Measurements from ENCODE around the gene FAM174C. TPM values are rescaled to one million over a fixed set of nuclear protein-coding genes. Genes with fewer than 3 reads are reported as not detected.

FAM174C gene
- total and polyA plus RNA-seq, 11 donors: 11.6 to 56.4 (median 23.8) TPM

- ATAC-seq (no peak), DNase-seq (peak in 1 of 5 donors; percentile 85)
- Histone ChIP-seq H3K9me3 (no peaks in the 10 kb centered on the region), H3K27ac (peak overlapping the region; percentile 96 to 100 (median 100)), H3K27me3 (no peaks in the 10 kb centered on the region), H3K4me3 (peak overlapping the region in 11 of 12 donors; percentile 43 to 97 (median 83)), H3K4me1 (peaks cover 10 to 75% (median 60%) of the 10 kb centered on the region in 12 donors), H3K36me3 (peaks cover 0 to 22% (median 14%) of the 10 kb centered on the region in 9 donors)
- intact Hi-C loops (cut with DNase I): loop anchor here in 1 of 10 donors (1.0 to 10.0 kb wide), 2 partner anchors 22 to 323 kb away; partner anchors contain the start of genes ARID3A and CIRBP
- 63 to 94% (median 65%) methylated on average over 5 to 8 of the region's 8 CpGs for WGBS, 4 donors
- no peak for TF ChIP-seq POLR2A (IDR thresholded peaks at IDR 0.05)
- no peak for TF ChIP-seq CTCF (IDR thresholded peaks at IDR 0.05)
Measured at GRCh38 chr19:1247748-1248138, 27.6 kb upstream of the FAM174C start.

- H3K4me3 ChIP-seq: peak within 1 kb of the TSS; percentile 43 to 97 (median 84)
- WGBS, 4 donors: 1 to 2% (median 2%) methylated on average over 24 to 60 of the region's 60 CpGs
- ATAC-seq: peak; percentile 8 to 36 (median 23)
- DNase-seq: peak; percentile 89 to 93 (median 91)
- TF ChIP-seq CTCF (IDR thresholded peaks at IDR 0.05) (peak in 7 of 12 donors; percentile 17 to 59 (median 48)), POLR2A (IDR thresholded peaks at IDR 0.05) (peak; percentile 65 to 96)
- no peaks in the 10 kb centered on the region for H3K27me3 ChIP-seq
- H3K36me3 ChIP-seq: peaks cover 0 to 22% (median 14%) of the 10 kb centered on the region in 9 donors
- H3K27ac ChIP-seq: peak within 1 kb of the TSS; percentile 96 to 100 (median 100)
- H3K4me1 ChIP-seq: peaks cover 10 to 75% (median 57%) of the 10 kb centered on the region in 12 donors
- H3K9me3 ChIP-seq: no peaks in the 10 kb centered on the region
- intact Hi-C loops (cut with DNase I): loop anchor here in 1 of 10 donors (1.0 to 10.0 kb wide), 2 partner anchors 21 to 323 kb away; partner anchors contain the start of genes ARID3A and CIRBP
Measured at GRCh38 chr19:1248139-1248785, 27.1 kb upstream of the FAM174C start, which contains the start of gene MIDN. TSS of gene MIDN (plus strand) at chr19:1248583. CDS start at chr19:1250297, 1,714 bp downstream.

GRCh38 chr19:1248786-1249297, 26.5 kb upstream of the FAM174C start:
- peaks cover 15 to 75% (median 57%) of the 10 kb centered on the region in 12 donors for H3K4me1 ChIP-seq
- 0 to 3% (median 1%) methylated on average over 14 to 74 of the region's 74 CpGs for WGBS, 4 donors
- intact Hi-C loops (cut with DNase I): loop anchor here in 3 of 10 donors (1.0 to 10.0 kb wide), 3 partner anchors 17 to 324 kb away; partner anchors contain the start of genes ARID3A (in 1 of the 3) and CIRBP (in 1 of the 3)
- H3K27ac ChIP-seq: peak overlapping the region; percentile 96 to 100 (median 100)
- H3K36me3 ChIP-seq: peaks cover under 1 to 26% (median 16%) of the 10 kb centered on the region in 9 donors
- TF ChIP-seq POLR2A (IDR thresholded peaks at IDR 0.05): no peak
- peak; percentile 56 to 95 (median 85) for TF ChIP-seq CTCF (IDR thresholded peaks at IDR 0.05)
- peak in 2 of 4 donors; percentile 7 to 8 for ATAC-seq
- H3K9me3 ChIP-seq: no peaks in the 10 kb centered on the region
- peak overlapping the region; percentile 43 to 97 (median 84) for H3K4me3 ChIP-seq
- DNase-seq: peak; percentile 88 to 93 (median 89)
- no peaks in the 10 kb centered on the region for H3K27me3 ChIP-seq
